HL-60 (cell line): ENCODE results near the gene UCN2.

Experiments
- DNase-seq, 2 experiments: peaks; one replicate each; pipeline ENCODE4 v3.0.0-alpha.2; 2010 to 2020; ENCODE audit warnings: low read depth in 1 of 2, low spot score in 1 of 2
- H3K27ac ChIP-seq: fragments of 250-450 bp; sonication (Bioruptor Pico); replicated peaks from 2 replicates; pipeline ENCODE4 v1.5.1; 2020; ENCODE audit warnings: mild to moderate bottlenecking, moderate library complexity
- H3K27me3 ChIP-seq: fragments of 250-450 bp; sonication (Bioruptor Pico); 2 replicates; pipeline ENCODE4 v1.5.1; 2021; ENCODE audit warnings: mild to moderate bottlenecking, moderate library complexity; ENCODE audit not compliant: insufficient read depth, poor library complexity, severe bottlenecking
- H3K4me3 ChIP-seq: replicated peaks from 2 replicates; pipeline ENCODE4 v1.5.1; 2011; ENCODE audit warnings: mild to moderate bottlenecking, control low read depth, low read length; ENCODE audit not compliant: insufficient read depth
- CTCF ChIP-seq: IDR thresholded peaks from one replicate; pipeline ENCODE4 v1.5.1; 2011; ENCODE audit warnings: low read length, control low read depth, inconsistent platforms; ENCODE audit not compliant: insufficient read depth
- GABPA ChIP-seq: IDR thresholded peaks from 2 replicates; pipeline ENCODE4 v1.6.1; 2012; ENCODE audit warnings: low read depth
- POLR2AphosphoS5 ChIP-seq: IDR thresholded peaks from 2 replicates; pipeline ENCODE4 v1.6.1; 2012; ENCODE audit warnings: low read depth
- REST ChIP-seq: IDR thresholded peaks from 2 replicates; pipeline ENCODE4 v1.6.1; 2012; ENCODE audit warnings: low read depth; ENCODE audit not compliant: insufficient replicate concordance
- SPI1 ChIP-seq: IDR thresholded peaks from 2 replicates; pipeline ENCODE4 v1.6.1; 2012; ENCODE audit warnings: low read depth, mild to moderate bottlenecking, borderline replicate concordance

UCN2 gene

GRCh38 chr3:48594417-48595049 lies 31.0 kb upstream of the UCN2 start:
- no peak for DNase-seq
- H3K27ac ChIP-seq, result no peak overlapping the region
- no peak for TF ChIP-seq GABPA
- no peak for TF ChIP-seq POLR2AphosphoS5
- TF ChIP-seq SPI1, result no peak
- TF ChIP-seq CTCF, result no peak
- TF ChIP-seq REST, result no peak
- H3K4me3 ChIP-seq, result no peak overlapping the region
- H3K27me3 ChIP-seq, result peaks cover 19% of the 10 kb centered on the region

- Histone ChIP-seq H3K27me3 (peaks cover 23% of the 10 kb centered on the region), H3K4me3 (no peak overlapping the region), H3K27ac (no peak overlapping the region)
- no peak for TF ChIP-seq CTCF
- no peak for TF ChIP-seq SPI1
- TF ChIP-seq REST, result no peak
- TF ChIP-seq POLR2AphosphoS5, result no peak
- TF ChIP-seq GABPA, result no peak
- DNase-seq, result no peak
Observed at GRCh38 chr3:48593337-48593736, 29.8 kb upstream of the UCN2 start.

GRCh38 chr3:48592519-48593087 lies 29.0 kb upstream of the UCN2 start:
- H3K27me3 ChIP-seq, result peaks cover 23% of the 10 kb centered on the region
- H3K4me3 ChIP-seq, result no peak overlapping the region
- no peak overlapping the region for H3K27ac ChIP-seq
- DNase-seq, result no peak
- no peak for TF ChIP-seq REST
- no peak for TF ChIP-seq SPI1
- no peak for TF ChIP-seq POLR2AphosphoS5
- TF ChIP-seq CTCF, result no peak
- TF ChIP-seq GABPA, result no peak
